GM23338 (cell line): ENCODE measurements around the gene OTUD3. TPM values are rescaled to one million over a fixed set of nuclear protein-coding genes. Genes with fewer than 3 reads are reported as not detected.
A peak's percentile ranks its signal among the peaks of the same experiment; 100 is the strongest.

ENCODE experiments used
- ATAC-seq: fragments of 200-7000 bp; cut with Tn5 transposase; 3 replicates; pipeline ENCODE4 v1.9.1; 2020
- DNase-seq: peaks from one replicate; pipeline ENCODE4 v3.0.0-alpha.2; 2015; ENCODE audit warnings: low spot score
- H2AFZ ChIP-seq: fragments of 200-600 bp; sonication (generic); 2 replicates; pipeline ENCODE4 v1.8.0; 2016; ENCODE audit warnings: antibody characterized with exemption, mild to moderate bottlenecking, moderate library complexity
- H3F3A ChIP-seq: fragments of 200-600 bp; sonication (generic); replicated peaks from 2 replicates; pipeline ENCODE4 v1.8.0; 2017; ENCODE audit warnings: antibody characterized with exemption, mixed run types, low read depth
- H3K27ac ChIP-seq: fragments of 200-600 bp; sonication (generic); 2 replicates; pipeline ENCODE4 v1.6.1; 2016; ENCODE audit warnings: low read depth
- H3K27me3 ChIP-seq: fragments of 200-600 bp; sonication (generic); 2 replicates; pipeline ENCODE4 v1.8.0; 2016; ENCODE audit warnings: mild to moderate bottlenecking, mixed run types, moderate library complexity; ENCODE audit not compliant: insufficient read depth
- H3K36me3 ChIP-seq: fragments of 200-600 bp; sonication (generic); 2 replicates; pipeline ENCODE4 v1.8.0; 2016; ENCODE audit warnings: mild to moderate bottlenecking; ENCODE audit not compliant: insufficient read depth
- H3K4me1 ChIP-seq: fragments of 200-600 bp; sonication (generic); 2 replicates; pipeline ENCODE4 v1.8.0; 2016; ENCODE audit warnings: mild to moderate bottlenecking, moderate library complexity; ENCODE audit not compliant: insufficient read depth
- H3K4me2 ChIP-seq: fragments of 200-600 bp; sonication (generic); 2 replicates; pipeline ENCODE4 v1.7.1; 2017; ENCODE audit warnings: mixed run types
- H3K4me3 ChIP-seq: fragments of 200-600 bp; sonication (generic); 2 replicates; pipeline ENCODE4 v1.6.1; 2016; ENCODE audit warnings: mixed run types
- H3K79me2 ChIP-seq: fragments of 200-600 bp; sonication (generic); replicated peaks from 2 replicates; pipeline ENCODE4 v1.8.0; 2017; ENCODE audit warnings: mild to moderate bottlenecking; ENCODE audit not compliant: insufficient read depth
- H3K9me2 ChIP-seq: fragments of 200-600 bp; sonication (generic); 2 replicates; pipeline ENCODE4 v1.8.0; 2017; ENCODE audit not compliant: insufficient read depth
- H4K20me1 ChIP-seq: fragments of 200-600 bp; sonication (generic); replicated peaks from 2 replicates; pipeline ENCODE4 v1.8.0; 2017; ENCODE audit warnings: mild to moderate bottlenecking; ENCODE audit not compliant: insufficient read depth
- H3K27ac Mint-ChIP-seq: 2 replicates; pipeline ENCODE4 v1.8.0; 2020; ENCODE audit warnings: inconsistent platforms, mild to moderate bottlenecking, moderate library complexity, mixed read lengths
- H3K27me3 Mint-ChIP-seq: 3 replicates; pipeline ENCODE4 v1.8.0; 2022; ENCODE audit warnings: low read depth, mild to moderate bottlenecking, moderate library complexity, mixed read lengths, inconsistent platforms; ENCODE audit not compliant: insufficient read depth, poor library complexity
- H3K36me3 Mint-ChIP-seq: 3 replicates; pipeline ENCODE4 v1.8.0; 2021; ENCODE audit warnings: low read depth, mild to moderate bottlenecking, inconsistent platforms, moderate library complexity, mixed read lengths
- H3K4me1 Mint-ChIP-seq: 3 replicates; pipeline ENCODE4 v1.8.0; 2020; ENCODE audit warnings: mild to moderate bottlenecking, inconsistent platforms, mixed read lengths
- H3K4me3 Mint-ChIP-seq: 3 replicates; pipeline ENCODE4 v1.8.0; 2021; ENCODE audit warnings: moderate library complexity, mild to moderate bottlenecking, inconsistent platforms, mixed read lengths
- H3K9me3 Mint-ChIP-seq: 3 replicates; pipeline ENCODE4 v1.8.0; 2020; ENCODE audit warnings: moderate library complexity, mild to moderate bottlenecking, inconsistent platforms, mixed read lengths
- CREB1 ChIP-seq: fragments of 250-450 bp; sonication (Bioruptor Pico); IDR thresholded peaks from 2 replicates; pipeline ENCODE4 v1.5.0; 2020; ENCODE audit warnings: low read depth, mild to moderate bottlenecking, moderate library complexity
- CTCF ChIP-seq, 2 experiments: fragments of 200-600 bp in 1 of 2; sonication (generic) in 1 of 2; conservative IDR thresholded peaks; 2 replicates each; pipeline versions ENCODE4 v1.5.1 to v1.6.1; 2016 to 2017; ENCODE audit warnings: antibody characterized with exemption in 2 of 2, low read depth in 2 of 2, mild to moderate bottlenecking in 2 of 2, moderate library complexity in 1 of 2
- ETS1 ChIP-seq: IDR thresholded peaks from 2 replicates; pipeline ENCODE4 v1.6.1; 2016; ENCODE audit warnings: antibody characterized with exemption
- EZH2 ChIP-seq: fragments of 200-600 bp; sonication (generic); IDR thresholded peaks from one replicate; pipeline ENCODE4 v1.8.0; 2017; ENCODE audit warnings: antibody characterized with exemption, mild to moderate bottlenecking, low read depth; ENCODE audit not compliant: unreplicated experiment
- EZH2phosphoT487 ChIP-seq: fragments of 200-600 bp; sonication (generic); IDR thresholded peaks from one replicate; pipeline ENCODE4 v1.8.1; 2018; ENCODE audit warnings: antibody characterized with exemption; ENCODE audit not compliant: unreplicated experiment
- JUNB ChIP-seq: IDR thresholded peaks from one replicate; pipeline ENCODE4 v1.6.1; 2016; ENCODE audit warnings: antibody characterized with exemption; ENCODE audit not compliant: unreplicated experiment
- NANOG ChIP-seq: IDR thresholded peaks from 2 replicates; pipeline ENCODE4 v1.6.1; 2016; ENCODE audit warnings: antibody characterized with exemption, borderline replicate concordance
- POLR2AphosphoS5 ChIP-seq: IDR thresholded peaks from 2 replicates; pipeline ENCODE4 v1.6.1; 2016; ENCODE audit warnings: antibody characterized with exemption, low read depth
- REST ChIP-seq: IDR thresholded peaks from one replicate; pipeline ENCODE4 v1.6.1; 2018; ENCODE audit warnings: antibody characterized with exemption; ENCODE audit not compliant: unreplicated experiment
- STAT1 ChIP-seq: IDR thresholded peaks from one replicate; pipeline ENCODE4 v1.6.1; 2016; ENCODE audit warnings: antibody characterized with exemption; ENCODE audit not compliant: unreplicated experiment
- ZNF114 ChIP-seq: fragments of 250-450 bp; sonication (Bioruptor Pico); IDR thresholded peaks from 2 replicates; pipeline ENCODE4 v1.5.0; 2020; ENCODE audit warnings: mild to moderate bottlenecking, moderate library complexity
- ZNF331 ChIP-seq: fragments of 250-450 bp; sonication (Bioruptor Pico); IDR thresholded peaks from 2 replicates; pipeline ENCODE4 v1.5.0; 2020; ENCODE audit warnings: low read depth, mild to moderate bottlenecking, moderate library complexity
- ZNF462 ChIP-seq: fragments of 250-450 bp; sonication (Bioruptor Pico); IDR thresholded peaks from 2 replicates; pipeline ENCODE4 v1.5.0; 2020; ENCODE audit warnings: mild to moderate bottlenecking, moderate library complexity
- polyA plus RNA-seq: library from polyadenylated mRNA; unstranded; fragments of >200 nt; fragmentation: Nextera tagmentation; extraction: Ambion mirVana; gene quantifications from 2 replicates; pipeline ENCODE4 v1.2.1, GENCODE V29; 2016
- total RNA-seq: library from RNA; depleted of rRNA; stranded (reverse); fragments of >200 nt; shearing (Covaris generic); gene quantifications from 2 replicates; pipeline ENCODE4 v1.2.3, GENCODE V29; 2014

The OTUD3 gene
- total and polyA plus RNA-seq, 2 experiments from 2014 or later: 3.0 to 12.9 TPM

GRCh38 chr1:19949016-19949415, 66.8 kb downstream of the OTUD3 start:
- Histone ChIP-seq H3K36me3 (no peaks in the 10 kb centered on the region), H3K4me1 (0 out of 2 replicates have a peak, but pooled peaks cover 3% of the 10 kb centered on the region), H3K27ac (no peak overlapping the region), H3F3A (no peaks in the 10 kb centered on the region), H3K9me2 (no peaks in the 10 kb centered on the region), H3K79me2 (no peaks in the 10 kb centered on the region), H4K20me1 (no peaks in the 10 kb centered on the region), H3K4me3 (no peak overlapping the region), H2AFZ (peak overlapping the region; percentile 87; the same call in 1 of the 2 replicates), H3K4me2 (no peak overlapping the region), H3K27me3 (no peaks in the 10 kb centered on the region)
- peaks cover 3% of the 10 kb centered on the region for H3K27me3 Mint-ChIP-seq
- peaks cover 5% of the 10 kb centered on the region; the same call in 2 of the 3 replicates for H3K36me3 Mint-ChIP-seq
- TF ChIP-seq ETS1 (no peak), ZNF331 (no peak), STAT1 (no peak), ZNF462 (CRISPR knock-in tag) (no peak), EZH2phosphoT487 (no peak), REST (no peak), JUNB (no peak), CREB1 (CRISPR knock-in tag) (no peak), EZH2 (no peak), CTCF (conservative IDR thresholded peaks at IDR 0.05; ENCODE audit: low read depth in 2 of 2) (no peak), POLR2AphosphoS5 (no peak), ZNF114 (CRISPR knock-in tag) (no peak), NANOG (no peak)
- no peak overlapping the region for H3K4me3 Mint-ChIP-seq
- H3K4me1 Mint-ChIP-seq: peaks cover 13% of the 10 kb centered on the region; the same call in 2 of the 3 replicates
- H3K9me3 Mint-ChIP-seq: peaks cover 6% of the 10 kb centered on the region
- DNase-seq (no peak), ATAC-seq (no peak)
- no peak overlapping the region for H3K27ac Mint-ChIP-seq
